ENCODE measurements around the gene ATP6V1E1. TPM values are rescaled to one million over a fixed set of nuclear protein-coding genes. Genes with fewer than 3 reads are reported as not detected.
"Not testable (repeated sequence)": the region's sequence is repeated elsewhere in the genome, so short reads cannot be mapped to it uniquely, and the experiment has no call there.

The ATP6V1E1 gene
- polyA plus RNA-seq, 1 experiment = 140 TPM

DNA sequence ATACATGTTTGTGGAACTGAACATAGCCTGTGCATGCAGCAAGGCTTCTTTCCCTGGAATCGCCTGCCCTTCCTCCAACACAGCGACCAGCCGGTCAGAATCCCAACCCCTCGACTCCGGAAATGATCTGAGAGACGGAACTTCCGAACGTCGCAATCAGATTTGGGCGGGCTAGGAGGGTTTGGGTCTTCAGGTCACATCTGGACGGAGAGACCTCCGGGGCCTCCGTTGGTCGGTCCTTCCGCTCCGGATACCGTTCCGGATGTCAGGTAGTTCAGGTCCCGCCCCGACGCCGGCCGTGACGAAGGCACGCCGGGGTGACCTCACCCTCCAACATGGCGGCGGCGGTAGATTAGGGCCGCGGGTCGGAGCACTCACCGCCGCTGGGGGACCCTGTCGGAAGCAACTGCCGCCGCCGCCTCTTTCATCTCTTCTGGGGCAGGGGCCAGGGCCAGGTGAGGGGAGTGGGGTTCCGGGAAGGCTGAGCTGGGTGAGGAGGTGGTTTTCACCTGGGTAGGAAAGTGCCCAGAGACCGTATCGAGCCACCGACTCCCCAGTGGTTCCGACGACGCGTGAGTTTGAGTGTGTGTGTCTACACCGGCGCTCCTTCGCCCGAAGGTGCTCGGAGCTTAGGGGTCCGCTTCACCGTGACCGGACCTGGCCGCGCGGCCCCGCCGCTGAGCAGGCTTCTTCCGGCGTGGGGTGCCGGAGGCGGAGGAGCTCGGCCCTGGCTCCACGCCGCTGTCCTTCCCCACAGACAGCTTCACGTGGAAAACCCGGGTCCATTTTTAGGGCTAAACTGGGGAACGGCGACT lies 10.1 kb upstream of the ATP6V1E1 start, which contains the start of gene BCL2L13:
Gene BCL2L13, plus strand, starts transcription at position 326 of the 815 bp plus-strand sequence. CDS start 16,955 bp downstream, outside the sequence.
- Histone ChIP-seq H3K27me3 (ENCODE audit: control insufficient read depth, insufficient read depth, low read length) (no peaks in the 10 kb centered on the region), H3K4me3 (ENCODE audit: low read depth, low read length) (peak within 1 kb of the TSS; percentile 94), H3K36me3 (ENCODE audit: control insufficient read depth, insufficient read depth, low read length) (no peaks in the 10 kb centered on the region)
- POLR2A ChIA-PET = no interaction called here
- CTCF ChIA-PET = interaction anchor here (0.7 to 1.2 kb wide), 4 partner anchors 9 to 364 kb away, joined by 3 read pairs; no protein-coding TSS in a partner anchor
- no peak for DNase-seq (ENCODE audit: low read depth)
- TF ChIP-seq, protein P1, sequence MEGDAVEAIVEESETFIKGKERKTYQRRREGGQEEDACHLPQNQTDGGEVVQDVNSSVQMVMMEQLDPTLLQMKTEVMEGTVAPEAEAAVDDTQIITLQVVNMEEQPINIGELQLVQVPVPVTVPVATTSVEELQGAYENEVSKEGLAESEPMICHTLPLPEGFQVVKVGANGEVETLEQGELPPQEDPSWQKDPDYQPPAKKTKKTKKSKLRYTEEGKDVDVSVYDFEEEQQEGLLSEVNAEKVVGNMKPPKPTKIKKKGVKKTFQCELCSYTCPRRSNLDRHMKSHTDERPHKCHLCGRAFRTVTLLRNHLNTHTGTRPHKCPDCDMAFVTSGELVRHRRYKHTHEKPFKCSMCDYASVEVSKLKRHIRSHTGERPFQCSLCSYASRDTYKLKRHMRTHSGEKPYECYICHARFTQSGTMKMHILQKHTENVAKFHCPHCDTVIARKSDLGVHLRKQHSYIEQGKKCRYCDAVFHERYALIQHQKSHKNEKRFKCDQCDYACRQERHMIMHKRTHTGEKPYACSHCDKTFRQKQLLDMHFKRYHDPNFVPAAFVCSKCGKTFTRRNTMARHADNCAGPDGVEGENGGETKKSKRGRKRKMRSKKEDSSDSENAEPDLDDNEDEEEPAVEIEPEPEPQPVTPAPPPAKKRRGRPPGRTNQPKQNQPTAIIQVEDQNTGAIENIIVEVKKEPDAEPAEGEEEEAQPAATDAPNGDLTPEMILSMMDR (IDR thresholded peaks at IDR 0.05; ENCODE audit: insufficient read depth, low read depth, low read length) = peak; percentile 3; the same call in 1 of the 2 replicates

DNA sequence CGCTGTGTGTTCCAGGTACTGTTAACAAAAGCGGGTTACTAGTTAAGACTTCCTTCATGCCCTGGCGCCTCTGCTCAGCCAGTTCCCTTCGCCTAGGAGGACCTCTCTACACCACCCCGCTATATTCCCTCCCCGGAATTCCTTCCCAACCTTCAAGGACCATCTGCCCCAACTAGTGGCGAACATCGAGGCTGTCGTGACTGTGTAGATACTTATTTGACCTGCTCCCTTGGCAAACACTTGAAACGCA lies 9.6 kb upstream of the ATP6V1E1 start:
- ChIA-PET POLR2A (no interaction called here), CTCF (interaction anchor here (1.0 kb wide), 1 partner anchor 11 kb away, joined by 3 read pairs; no protein-coding TSS in a partner anchor)

DNA sequence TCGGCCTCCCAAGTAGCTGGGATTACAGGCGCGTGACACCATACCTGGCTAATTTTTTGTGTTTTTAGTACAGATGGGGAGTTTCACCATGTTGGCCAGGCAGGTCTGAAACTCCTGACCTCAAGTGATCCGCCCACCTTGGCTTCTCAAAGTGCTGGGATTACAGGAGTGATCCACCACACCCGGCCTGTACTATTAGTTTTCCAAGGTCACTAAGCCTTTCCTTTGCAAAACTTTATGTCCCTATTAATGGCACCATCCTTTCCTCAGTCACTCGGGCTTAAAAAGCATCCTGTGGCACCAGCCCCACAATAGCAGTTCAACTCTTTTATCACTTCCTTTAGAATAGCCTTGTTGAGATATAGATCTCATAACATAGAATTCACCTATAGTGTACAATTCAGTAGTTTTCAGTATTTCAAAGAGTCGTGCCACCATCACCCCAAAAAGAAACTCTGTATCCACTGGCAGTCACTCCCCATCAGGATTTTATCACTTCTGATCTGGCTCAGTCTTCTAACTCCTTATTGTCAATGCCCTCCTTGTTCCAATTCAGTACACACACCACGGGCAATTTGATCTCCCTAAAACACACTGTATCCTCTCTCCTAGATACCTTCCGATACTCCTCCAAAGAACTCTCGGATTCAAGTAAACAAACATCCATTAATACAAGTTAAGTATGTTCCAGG lies 9.1 kb upstream of the ATP6V1E1 start:
- no peaks in the 10 kb centered on the region for H3K27me3 ChIP-seq (ENCODE audit: control insufficient read depth, insufficient read depth, low read length)
- peak overlapping the region; percentile 94 for H3K4me3 ChIP-seq (ENCODE audit: low read depth, low read length)
- no peaks in the 10 kb centered on the region for H3K36me3 ChIP-seq (ENCODE audit: control insufficient read depth, insufficient read depth, low read length)
- TF ChIP-seq, protein P1 (IDR thresholded peaks at IDR 0.05; ENCODE audit: insufficient read depth, low read depth, low read length) = no peak
- CTCF ChIA-PET = no interaction called here
- DNase-seq (ENCODE audit: low read depth) = no peak
- POLR2A ChIA-PET = no interaction called here

More for the DNA sequence above, 9.6 kb upstream of the ATP6V1E1 start:
- DNase-seq (ENCODE audit: low read depth) = no peak
- TF ChIP-seq, protein P1 (IDR thresholded peaks at IDR 0.05; ENCODE audit: insufficient read depth, low read depth, low read length) = 0 out of 2 replicates have a peak, but pooled peaks have one; percentile 11
- Histone ChIP-seq H3K36me3 (ENCODE audit: control insufficient read depth, insufficient read depth, low read length) (no peaks in the 10 kb centered on the region), H3K27me3 (ENCODE audit: control insufficient read depth, insufficient read depth, low read length) (no peaks in the 10 kb centered on the region), H3K4me3 (ENCODE audit: low read depth, low read length) (peak overlapping the region; percentile 94)

DNA sequence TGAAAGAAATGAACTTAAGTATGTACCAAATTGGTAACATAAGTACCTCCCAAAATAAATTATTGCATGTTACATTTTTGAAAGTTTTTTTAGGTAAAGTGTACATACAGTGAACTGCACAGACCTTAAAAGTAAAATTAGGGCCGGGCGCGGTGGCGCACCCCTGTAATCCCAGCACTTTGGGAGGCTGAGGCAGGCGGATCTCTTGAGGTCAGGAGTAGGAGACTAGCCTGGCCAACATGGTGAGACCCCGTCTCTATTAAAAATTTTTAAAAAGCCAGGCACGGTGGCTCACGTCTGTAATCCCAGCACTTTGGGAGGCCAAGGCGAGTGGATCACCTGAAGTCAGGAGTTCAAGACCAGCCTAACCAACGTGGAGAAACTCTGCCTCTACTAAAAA lies 8.3 kb upstream of the ATP6V1E1 start:
- CTCF ChIA-PET = interaction anchor here (0.6 to 0.7 kb wide), 2 partner anchors 58 to 1507 kb away, joined by 3 to 4 read pairs; no protein-coding TSS in a partner anchor
- DNase-seq (ENCODE audit: low read depth); H3K4me3 ChIP-seq (ENCODE audit: low read depth, low read length); H3K36me3 ChIP-seq (ENCODE audit: control insufficient read depth, insufficient read depth, low read length); POLR2A ChIA-PET; H3K27me3 ChIP-seq (ENCODE audit: control insufficient read depth, insufficient read depth, low read length): not testable (repeated sequence)

DNA sequence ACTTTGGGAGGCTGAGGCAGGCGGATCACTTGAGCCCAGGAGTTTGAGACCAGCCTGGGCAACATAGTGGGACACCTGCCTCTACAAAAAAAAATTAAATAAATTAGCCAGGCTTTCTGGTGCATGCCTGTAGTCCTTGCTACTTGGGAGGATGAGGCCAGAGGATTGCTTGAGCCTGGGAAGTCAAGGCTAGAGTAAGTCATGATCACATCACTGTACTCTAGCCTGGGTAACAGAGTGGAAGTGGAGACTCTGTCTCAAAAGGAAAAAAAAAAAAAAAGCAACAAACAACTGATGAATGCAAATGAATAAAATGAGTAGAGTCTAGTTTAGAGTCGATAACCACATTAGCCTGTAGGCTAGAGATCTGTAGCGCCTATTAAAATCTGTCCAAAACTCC lies 6.1 kb upstream of the ATP6V1E1 start:
- ChIA-PET CTCF (no interaction called here), POLR2A (no interaction called here)
- no peaks in the 10 kb centered on the region for H3K36me3 ChIP-seq (ENCODE audit: control insufficient read depth, insufficient read depth, low read length)
- no peak overlapping the region for H3K4me3 ChIP-seq (ENCODE audit: low read depth, low read length)
- TF ChIP-seq, protein P1 (IDR thresholded peaks at IDR 0.05; ENCODE audit: insufficient read depth, low read depth, low read length) = no peak
- DNase-seq (ENCODE audit: low read depth) = no peak
- H3K27me3 ChIP-seq (ENCODE audit: control insufficient read depth, insufficient read depth, low read length) = no peaks in the 10 kb centered on the region
